Stimulated activated naive B cell treated with anti-CD40 and anti-IgM and Interleukin-4, amounts not matched to agents 10 μg/mL and 1 μg/mL and 100 μg/mL, for 72 hours (primary cell): ENCODE measurements around the gene ANKRD1.

ENCODE experiments used
- ATAC-seq, 2 donors: fragments of 150-1000 bp; cut with Tn5 transposase; replicated peaks; 2 replicates each; pipeline ENCODE4 v1.10.0; 2021; ENCODE audit warnings: moderate library complexity in 1 of 2
- DNase-seq: peaks from one replicate; pipeline ENCODE4 v3.0.0; 2021
- H3K27ac Mint-ChIP-seq: one replicate; pipeline ENCODE4 v1.8.0; 2022; ENCODE audit warnings: mild to moderate bottlenecking, mixed read lengths
- H3K27me3 Mint-ChIP-seq, 2 donors: one replicate each; pipeline ENCODE4 v1.8.0; 2022; ENCODE audit warnings: mixed read lengths in 2 of 2
- H3K36me3 Mint-ChIP-seq, 2 donors: one replicate each; pipeline ENCODE4 v1.8.0; 2022; ENCODE audit warnings: mixed read lengths in 2 of 2, mild to moderate bottlenecking in 1 of 2
- H3K4me1 Mint-ChIP-seq, 2 donors: one replicate each; pipeline ENCODE4 v1.8.0; 2022; ENCODE audit warnings: mixed read lengths in 2 of 2, mild to moderate bottlenecking in 1 of 2
- H3K4me3 Mint-ChIP-seq, 2 donors: one replicate each; pipeline ENCODE4 v1.8.0; 2022; ENCODE audit warnings: mild to moderate bottlenecking in 2 of 2, mixed read lengths in 2 of 2, moderate library complexity in 1 of 2
- H3K9me3 Mint-ChIP-seq, 2 donors: one replicate each; pipeline ENCODE4 v1.8.0; 2022; ENCODE audit warnings: mixed read lengths in 2 of 2, mild to moderate bottlenecking in 1 of 2

ANKRD1 gene

GRCh38 chr10:90924552-90924951 lies 3.7 kb upstream of the ANKRD1 start:
- DNase-seq = no peak
- no peak overlapping the region for H3K27ac Mint-ChIP-seq
- no peaks in the 10 kb centered on the region for H3K36me3 Mint-ChIP-seq
- H3K4me1 Mint-ChIP-seq = peaks cover 0 to 4% of the 10 kb centered on the region in 2 donors
- H3K9me3 Mint-ChIP-seq = no peaks in the 10 kb centered on the region
- ATAC-seq = no peak
- H3K4me3 Mint-ChIP-seq = no peak overlapping the region
- no peaks in the 10 kb centered on the region for H3K27me3 Mint-ChIP-seq

GRCh38 chr10:90923111-90923731 lies 2.3 kb upstream of the ANKRD1 start:
- DNase-seq (no peak), ATAC-seq (no peak)
- no peaks in the 10 kb centered on the region for H3K27me3 Mint-ChIP-seq
- no peaks in the 10 kb centered on the region for H3K36me3 Mint-ChIP-seq
- peaks cover under 1 to 3% of the 10 kb centered on the region in 2 donors for H3K4me1 Mint-ChIP-seq
- no peak overlapping the region for H3K27ac Mint-ChIP-seq
- no peaks in the 10 kb centered on the region for H3K9me3 Mint-ChIP-seq
- H3K4me3 Mint-ChIP-seq = no peak overlapping the region

DNA sequence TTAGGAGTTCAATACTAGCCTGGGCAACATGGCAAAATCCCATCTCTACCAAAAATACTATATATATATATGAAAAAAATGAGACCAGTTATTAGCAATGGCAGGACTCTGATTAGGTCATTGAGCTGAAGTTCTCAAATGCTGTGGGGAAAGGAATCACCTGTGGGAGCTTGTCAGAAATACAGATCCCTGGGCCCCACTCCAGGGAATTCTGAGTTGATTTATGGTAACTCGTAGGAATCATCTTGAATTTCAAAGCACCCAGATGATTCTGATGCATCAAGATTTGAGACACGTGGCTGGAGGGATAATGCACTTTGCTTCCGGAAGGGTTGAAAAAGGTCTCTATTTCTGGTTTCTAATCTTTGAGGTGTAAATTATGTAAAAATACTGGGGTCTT lies 1.0 kb upstream of the ANKRD1 start:
- Mint-ChIP-seq H3K36me3 (no peaks in the 10 kb centered on the region), H3K4me3 (no peak overlapping the region), H3K9me3 (no peaks in the 10 kb centered on the region), H3K27me3 (no peaks in the 10 kb centered on the region), H3K27ac (peak overlapping the region; percentile 14), H3K4me1 (peaks cover 5 to 10% of the 10 kb centered on the region in 2 donors)
- DNase-seq = no peak
- ATAC-seq = no peak

DNA sequence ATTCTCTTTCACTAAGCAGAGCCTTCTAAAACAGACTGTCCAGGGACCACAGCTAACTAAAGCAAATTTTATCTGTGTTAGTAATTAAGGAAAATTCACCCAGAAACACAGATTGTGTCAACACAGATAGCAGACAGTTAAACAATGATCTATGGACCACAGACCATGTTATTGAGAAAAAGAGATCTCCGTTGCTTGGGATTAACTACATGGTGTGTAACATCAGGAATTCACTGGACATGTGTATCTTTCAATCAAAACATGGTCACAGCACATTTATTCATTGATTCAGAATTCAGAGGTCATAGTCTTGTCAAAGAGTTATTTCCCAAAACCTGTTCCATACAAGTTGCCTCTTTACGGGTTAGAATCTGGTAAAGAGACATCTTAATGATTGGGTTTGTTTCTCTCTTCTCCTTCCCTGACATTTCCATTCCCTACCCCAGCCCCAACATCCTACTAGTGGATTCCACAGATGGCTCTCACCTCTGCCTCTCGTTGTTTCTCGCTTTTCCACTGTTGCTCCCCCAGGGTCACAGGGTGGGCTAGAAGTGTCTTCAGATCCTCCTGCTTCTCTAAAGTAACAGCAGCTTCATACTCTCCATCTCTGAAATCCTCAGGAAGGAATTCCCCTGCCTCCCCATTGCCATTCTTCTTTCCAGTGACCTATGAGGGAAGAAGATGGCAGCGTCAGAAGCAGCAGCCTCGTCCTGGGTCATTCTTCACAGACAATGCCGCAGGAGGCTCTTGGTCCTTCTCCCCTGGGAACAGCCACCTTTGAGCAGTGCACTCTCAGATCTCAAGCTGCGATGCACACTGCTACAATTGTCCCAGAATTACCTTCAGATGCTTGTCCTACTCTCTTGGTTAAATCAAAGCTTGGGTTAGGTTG lies 958 bp downstream of the ANKRD1 start:
- peaks cover 0 to 5% of the 10 kb centered on the region in 2 donors for H3K27me3 Mint-ChIP-seq
- H3K9me3 Mint-ChIP-seq = peaks cover 0 to 3% of the 10 kb centered on the region in 2 donors

DNA sequence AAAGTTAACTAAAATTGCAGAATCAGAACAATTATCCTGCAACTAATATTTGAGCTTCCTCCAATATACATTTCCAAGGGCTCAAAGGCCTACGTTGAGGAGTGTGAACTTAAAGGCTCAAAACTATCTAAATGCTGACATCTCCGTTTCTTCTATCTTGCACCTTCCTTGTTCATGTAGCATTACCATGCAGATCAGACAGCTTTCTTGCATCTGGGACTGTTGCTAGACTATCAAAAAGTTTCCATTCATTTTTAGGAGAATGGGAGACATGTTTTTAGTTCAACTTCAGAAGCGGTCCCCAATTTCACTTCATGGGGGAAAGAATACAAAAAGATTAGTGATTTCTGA lies 2.9 kb downstream of the ANKRD1 start:
- peaks cover 0 to 3% of the 10 kb centered on the region in 2 donors for H3K9me3 Mint-ChIP-seq
- H3K4me1 Mint-ChIP-seq = peaks cover 8 to 32% of the 10 kb centered on the region in 2 donors
- no peak overlapping the region for H3K4me3 Mint-ChIP-seq
- DNase-seq (no peak), ATAC-seq (no peak)
- peaks cover 0 to 5% of the 10 kb centered on the region in 2 donors for H3K27me3 Mint-ChIP-seq
- H3K36me3 Mint-ChIP-seq = peaks cover 0 to 8% of the 10 kb centered on the region in 2 donors
- no peak overlapping the region for H3K27ac Mint-ChIP-seq

More for the DNA sequence above, 958 bp downstream of the ANKRD1 start:
- Mint-ChIP-seq H3K4me1 (peaks cover 6 to 19% of the 10 kb centered on the region in 2 donors), H3K36me3 (peaks cover 0 to 8% of the 10 kb centered on the region in 2 donors), H3K27ac (no peak overlapping the region), H3K4me3 (no peak overlapping the region)
- DNase-seq (no peak), ATAC-seq (no peak)

DNA sequence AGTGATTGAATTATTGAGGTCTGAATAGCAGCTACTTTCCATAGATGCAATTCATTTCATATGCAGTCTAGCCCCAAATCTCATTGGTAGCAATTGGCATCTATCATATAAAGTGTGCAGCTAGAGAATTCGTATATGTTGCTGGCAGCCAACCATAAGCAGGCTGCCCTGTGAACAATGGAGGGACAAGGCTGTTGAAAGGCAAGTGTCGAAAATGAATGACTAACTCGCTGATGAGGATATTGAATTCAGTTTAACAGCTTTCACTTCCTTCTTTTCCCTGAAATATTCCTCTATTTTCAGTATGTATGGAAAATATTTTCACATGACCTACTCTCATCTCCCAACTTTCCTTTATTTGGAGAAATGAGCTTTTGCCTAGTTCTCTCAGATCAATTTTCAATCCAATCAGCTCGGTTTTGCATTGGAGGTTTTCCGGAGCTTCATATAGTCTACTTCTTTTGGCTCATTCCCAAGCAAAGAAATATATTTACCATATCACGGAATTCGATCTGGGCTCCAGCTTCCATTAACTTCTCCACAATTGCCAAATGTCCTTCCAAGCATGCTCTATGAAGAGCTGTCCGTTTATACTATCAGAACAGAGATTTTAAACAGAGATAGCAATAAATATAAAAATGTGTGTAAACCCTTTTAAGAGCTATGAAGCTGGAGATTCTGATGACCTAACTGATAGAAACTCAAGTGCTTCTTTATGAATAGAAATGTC lies 3.5 kb downstream of the ANKRD1 start:
- peaks cover 0 to 5% of the 10 kb centered on the region in 2 donors for H3K27me3 Mint-ChIP-seq
- ATAC-seq (no peak), DNase-seq (no peak)
- H3K36me3 Mint-ChIP-seq = peaks cover 0 to 9% of the 10 kb centered on the region in 2 donors
- H3K9me3 Mint-ChIP-seq = peaks cover 0 to 3% of the 10 kb centered on the region in 2 donors
- no peak overlapping the region for H3K4me3 Mint-ChIP-seq
- H3K4me1 Mint-ChIP-seq = peaks cover 11 to 38% of the 10 kb centered on the region in 2 donors
- H3K27ac Mint-ChIP-seq = no peak overlapping the region

GRCh38 chr10:90916392-90917237 lies 4.3 kb downstream of the ANKRD1 start:
- H3K9me3 Mint-ChIP-seq = peaks cover 0 to 3% of the 10 kb centered on the region in 2 donors
- H3K4me3 Mint-ChIP-seq = no peak overlapping the region
- DNase-seq (no peak), ATAC-seq (no peak)
- peaks cover 0 to 12% of the 10 kb centered on the region in 2 donors for H3K36me3 Mint-ChIP-seq
- peaks cover 15 to 46% of the 10 kb centered on the region in 2 donors for H3K4me1 Mint-ChIP-seq
- peaks cover 0 to 5% of the 10 kb centered on the region in 2 donors for H3K27me3 Mint-ChIP-seq
- H3K27ac Mint-ChIP-seq = peak overlapping the region; percentile 75

DNA sequence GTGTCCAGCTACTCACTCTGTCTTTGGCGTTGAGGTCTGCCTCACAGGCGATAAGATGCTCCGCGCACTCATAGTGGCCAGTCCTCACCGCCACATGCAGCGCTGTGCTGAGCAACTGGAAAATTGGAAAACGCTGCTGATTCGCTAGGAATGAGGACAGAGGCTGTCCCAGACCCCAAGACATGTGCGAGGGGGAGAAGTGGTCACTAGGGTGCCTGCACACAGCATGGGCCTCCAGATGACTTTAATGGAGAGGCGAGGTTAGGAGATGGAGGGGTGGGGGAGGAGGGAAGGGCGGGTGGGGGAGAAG lies 5.2 kb downstream of the ANKRD1 start:
- peaks cover 0 to 5% of the 10 kb centered on the region in 2 donors for H3K27me3 Mint-ChIP-seq
- H3K4me1 Mint-ChIP-seq = peaks cover 18 to 52% of the 10 kb centered on the region in 2 donors
- no peak for ATAC-seq
- no peak overlapping the region for H3K27ac Mint-ChIP-seq
- DNase-seq = no peak
- peaks cover 0 to 12% of the 10 kb centered on the region in 2 donors for H3K36me3 Mint-ChIP-seq
- no peak overlapping the region for H3K4me3 Mint-ChIP-seq
- peaks cover 0 to 3% of the 10 kb centered on the region in 2 donors for H3K9me3 Mint-ChIP-seq

DNA sequence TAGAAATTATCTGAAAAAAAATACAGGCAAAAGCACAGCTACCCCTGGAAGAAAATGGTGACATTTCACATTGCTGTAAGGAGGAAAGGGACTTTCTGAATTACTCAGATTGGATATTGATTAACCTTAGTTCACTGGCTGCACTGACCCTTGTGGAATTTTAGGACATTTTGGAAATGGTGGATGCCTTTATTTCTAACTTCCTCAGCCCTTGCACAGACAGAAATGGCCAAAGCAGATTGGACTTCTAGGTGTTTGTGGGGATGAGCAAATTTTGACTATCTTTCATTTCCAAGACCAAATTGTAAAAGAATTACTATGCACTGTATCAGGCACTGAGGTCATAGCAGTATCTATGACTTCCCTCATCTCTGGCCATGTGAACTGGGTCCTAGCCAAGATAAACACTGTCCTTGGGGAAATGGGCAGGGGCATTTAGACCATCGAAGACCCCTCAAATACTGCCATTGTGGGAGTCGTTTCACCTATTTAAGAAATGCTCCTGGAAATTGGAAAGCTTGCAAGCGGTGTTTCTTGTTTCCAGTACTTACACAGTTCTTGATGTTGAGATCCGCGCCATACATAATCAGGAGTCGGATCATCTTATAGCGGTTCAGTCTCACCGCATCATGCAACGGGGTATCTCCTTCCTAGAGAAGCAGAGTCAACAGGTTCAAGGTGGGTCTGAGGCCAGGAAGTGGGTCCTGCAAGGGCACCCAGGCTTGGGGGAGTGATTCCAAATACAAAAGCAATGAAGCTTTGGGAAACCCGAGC lies 5.7 kb downstream of the ANKRD1 start:
- H3K9me3 Mint-ChIP-seq = peaks cover 0 to 3% of the 10 kb centered on the region in 2 donors
- ATAC-seq = no peak
- peaks cover 18 to 52% of the 10 kb centered on the region in 2 donors for H3K4me1 Mint-ChIP-seq
- no peak overlapping the region for H3K27ac Mint-ChIP-seq
- no peak for DNase-seq
- peaks cover 0 to 5% of the 10 kb centered on the region in 2 donors for H3K27me3 Mint-ChIP-seq
- peaks cover 0 to 12% of the 10 kb centered on the region in 2 donors for H3K36me3 Mint-ChIP-seq
- H3K4me3 Mint-ChIP-seq = no peak overlapping the region

GRCh38 chr10:90913774-90914420 lies 7.0 kb downstream of the ANKRD1 start:
- peaks cover under 1 to 12% of the 10 kb centered on the region in 2 donors for H3K36me3 Mint-ChIP-seq

DNA sequence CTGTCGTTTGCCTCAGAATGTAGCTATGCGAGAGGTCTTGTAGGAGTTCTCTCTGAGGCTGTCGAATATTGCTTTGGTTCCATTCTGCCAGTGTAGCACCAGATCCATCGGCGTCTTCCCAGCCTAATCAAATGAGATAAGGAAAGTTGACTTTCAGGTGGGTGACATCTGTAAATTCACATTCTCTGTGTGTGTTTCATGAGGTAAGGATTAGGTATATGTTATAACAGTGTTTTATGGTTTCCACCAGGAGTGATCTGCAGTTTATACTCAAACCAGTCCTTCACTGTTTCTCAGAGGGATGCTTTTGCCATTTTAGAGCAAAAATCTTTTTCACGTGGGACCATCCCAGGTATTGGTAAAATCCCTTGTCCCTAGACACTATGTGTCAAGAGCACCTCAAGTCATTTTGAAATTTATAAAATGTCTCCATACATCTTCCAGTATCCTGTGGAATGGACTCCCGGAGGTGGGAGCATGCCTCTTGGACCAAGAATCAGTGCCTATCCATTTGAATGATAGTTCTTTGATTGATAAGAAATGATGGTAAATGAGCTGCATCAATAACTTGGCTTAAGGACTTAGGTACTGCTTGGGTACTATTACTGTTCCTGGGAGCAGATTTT lies 7.9 kb downstream of the ANKRD1 start:
- no peak overlapping the region for H3K4me3 Mint-ChIP-seq
- H3K4me1 Mint-ChIP-seq = peaks cover 16 to 49% of the 10 kb centered on the region in 2 donors
- peaks cover 0 to 5% of the 10 kb centered on the region in 2 donors for H3K27me3 Mint-ChIP-seq
- peaks cover 0 to 3% of the 10 kb centered on the region in 2 donors for H3K9me3 Mint-ChIP-seq
- peak overlapping the region; percentile 86 for H3K27ac Mint-ChIP-seq
- no peak for DNase-seq
- ATAC-seq = no peak
- H3K36me3 Mint-ChIP-seq = peaks cover 6 to 17% of the 10 kb centered on the region in 2 donors

More at GRCh38 chr10:90913774-90914420, 7.0 kb downstream of the ANKRD1 start:
- ATAC-seq (peak; percentile 72), DNase-seq (peak; percentile 2)
- H3K4me3 Mint-ChIP-seq = no peak overlapping the region
- peaks cover 0 to 5% of the 10 kb centered on the region in 2 donors for H3K27me3 Mint-ChIP-seq
- peaks cover 0 to 3% of the 10 kb centered on the region in 2 donors for H3K9me3 Mint-ChIP-seq
- peak overlapping the region; percentile 63 for H3K27ac Mint-ChIP-seq
- H3K4me1 Mint-ChIP-seq = peaks cover 18 to 52% of the 10 kb centered on the region in 2 donors

DNA sequence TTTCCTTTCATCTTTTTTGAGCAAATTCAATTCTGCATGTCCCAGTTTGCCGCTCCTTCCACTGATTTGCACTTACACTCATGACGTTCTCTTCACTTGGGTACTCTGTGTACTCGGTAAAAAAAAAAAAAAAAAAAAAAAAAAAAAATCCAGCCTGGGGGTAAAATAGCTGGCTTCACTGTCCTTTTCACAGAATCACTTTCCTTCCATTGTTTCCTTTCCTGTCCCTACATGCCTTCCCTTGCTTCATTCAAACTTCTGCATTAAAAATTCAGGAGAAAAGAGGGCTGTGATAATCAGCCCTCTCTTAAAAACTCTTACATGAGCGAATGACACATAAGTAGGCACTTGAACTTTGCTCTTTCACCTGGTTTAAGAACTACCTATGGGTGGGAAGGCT lies 8.7 kb downstream of the ANKRD1 start:
- DNase-seq = no peak
- Mint-ChIP-seq H3K9me3 (peaks cover 0 to 3% of the 10 kb centered on the region in 2 donors), H3K4me1 (peaks cover 15 to 42% of the 10 kb centered on the region in 2 donors), H3K36me3 (peaks cover 6 to 21% of the 10 kb centered on the region in 2 donors), H3K4me3 (no peak overlapping the region), H3K27me3 (peaks cover 0 to 5% of the 10 kb centered on the region in 2 donors), H3K27ac (peak overlapping the region; percentile 86)
- ATAC-seq = no peak
